A673 (cell line): ENCODE data around the gene ARPC1B. TPM values are rescaled to one million over a fixed set of nuclear protein-coding genes. Genes with fewer than 3 reads are reported as not detected.

Source experiments
- BruUV-seq: library from RNA; stranded (reverse); fragments of 400-500 nt; replicated peaks from 2 replicates; lab custom pipeline; 2021; lab: Mats Ljungman, UMichigan
- CTCF ChIA-PET: fragments of 300-600 bp; sonication (Branson Sonifier 250); formaldehyde crosslinking; loops from one replicate; lab custom pipeline; 2022; ENCODE audit warnings: antibody characterized with exemption; lab: Charles Lee
- POLR2A ChIA-PET: fragments of 300-600 bp; sonication (Branson Sonifier 250); formaldehyde crosslinking; loops from one replicate; lab custom pipeline; 2022; ENCODE audit warnings: antibody characterized with exemption; ENCODE audit not compliant: low non-redundant PET; lab: Charles Lee
- DNase-seq: peaks from one replicate; pipeline ENCODE4 v3.0.0-alpha.2; 2015; ENCODE audit warnings: low spot score
- H3K27ac ChIP-seq: fragments of 200-600 bp; sonication (generic); 2 replicates; pipeline ENCODE4 v1.5.1; 2016; ENCODE audit warnings: mixed run types, low read depth, mild to moderate bottlenecking, mixed read lengths, antibody characterized with exemption, low read length; ENCODE audit not compliant: poor library complexity, severe bottlenecking
- H3K27me3 ChIP-seq: fragments of 200-600 bp; sonication (generic); replicated peaks from 2 replicates; pipeline ENCODE4 v1.6.1; 2017; ENCODE audit warnings: mixed run types, low read depth, mild to moderate bottlenecking, mixed read lengths, antibody characterized with exemption, low read length; ENCODE audit not compliant: insufficient read depth, poor library complexity
- H3K36me3 ChIP-seq: fragments of 200-600 bp; sonication (generic); 2 replicates; pipeline ENCODE4 v1.6.1; 2016; ENCODE audit warnings: mixed run types, mild to moderate bottlenecking, mixed read lengths, antibody characterized with exemption, low read length; ENCODE audit not compliant: insufficient read depth, poor library complexity, severe bottlenecking
- H3K4me1 ChIP-seq: fragments of 200-600 bp; sonication (generic); 2 replicates; pipeline ENCODE4 v1.6.1; 2017; ENCODE audit warnings: mixed run types, mild to moderate bottlenecking, mixed read lengths, antibody characterized with exemption, low read length; ENCODE audit not compliant: insufficient read depth, poor library complexity, severe bottlenecking
- H3K4me3 ChIP-seq: fragments of 200-600 bp; sonication (generic); 2 replicates; pipeline ENCODE4 v1.5.1; 2016; ENCODE audit warnings: low read depth, mixed run types, mild to moderate bottlenecking, mixed read lengths, low read length; ENCODE audit not compliant: poor library complexity, severe bottlenecking
- H3K9me3 ChIP-seq: fragments of 200-600 bp; sonication (generic); 2 replicates; pipeline ENCODE4 v1.6.1; 2016; ENCODE audit warnings: mixed run types, low read depth, mild to moderate bottlenecking, mixed read lengths, antibody characterized with exemption, low read length; ENCODE audit not compliant: poor library complexity, severe bottlenecking
- EZH2 ChIP-seq: fragments of 200-600 bp; sonication (generic); IDR thresholded peaks from 2 replicates; pipeline ENCODE4 v1.6.1; 2017; ENCODE audit warnings: borderline replicate concordance, low read depth, mild to moderate bottlenecking, mixed read lengths, antibody characterized with exemption, low read length; ENCODE audit not compliant: poor library complexity, severe bottlenecking
- intact Hi-C: fragments of 100-400 bp; cut with micrococcal nuclease; formaldehyde crosslinking; loops from one replicate; pipeline ENCODE4 v1.10.0; 2022; ENCODE audit not compliant: unreplicated experiment
- total RNA-seq: library from RNA; stranded (reverse); gene quantifications from 2 replicates; pipeline ENCODE4 v1.2.3, GENCODE V29; 2021
- TF ChIP-seq, protein P1 (sequence below): fragments of 300-800, 200-600 bp; sonication (generic); conservative IDR thresholded peaks from 2 replicates; pipeline ENCODE4 v1.5.1; 2017; ENCODE audit warnings: low read depth, mild to moderate bottlenecking, antibody characterized with exemption, low read length, moderate library complexity, mixed read lengths

Gene ARPC1B
- total RNA-seq, 1 experiment from 2014 or later = 29.9 TPM

DNA sequence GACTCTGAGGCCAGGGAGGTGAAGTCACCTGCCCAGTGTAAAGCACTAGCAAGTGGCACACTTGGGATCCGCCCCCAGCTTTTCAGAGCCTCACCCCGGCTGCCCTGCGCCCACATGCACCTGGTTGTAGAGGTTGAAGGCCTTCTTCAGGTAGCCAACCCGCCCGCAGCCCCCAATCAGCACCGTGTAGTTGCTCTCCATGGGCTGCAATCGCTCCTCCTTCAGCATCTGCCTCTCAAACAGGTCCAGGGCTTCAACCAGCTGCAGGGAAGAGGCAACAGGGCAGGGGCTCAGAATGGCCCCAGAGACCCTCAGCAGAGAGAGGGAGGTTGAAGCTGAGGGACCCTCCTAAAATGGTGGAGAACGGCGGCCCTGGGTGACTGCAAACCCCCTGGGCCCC is 58.6 kb downstream of the ARPC1B start:
- Histone ChIP-seq H3K9me3 (no peaks in the 10 kb centered on the region), H3K27ac (no peak overlapping the region), H3K4me3 (no peak overlapping the region), H3K36me3 (peaks cover 37% of the 10 kb centered on the region), H3K27me3 (no peaks in the 10 kb centered on the region), H3K4me1 (peaks cover 7% of the 10 kb centered on the region)
- TF ChIP-seq, protein P1, sequence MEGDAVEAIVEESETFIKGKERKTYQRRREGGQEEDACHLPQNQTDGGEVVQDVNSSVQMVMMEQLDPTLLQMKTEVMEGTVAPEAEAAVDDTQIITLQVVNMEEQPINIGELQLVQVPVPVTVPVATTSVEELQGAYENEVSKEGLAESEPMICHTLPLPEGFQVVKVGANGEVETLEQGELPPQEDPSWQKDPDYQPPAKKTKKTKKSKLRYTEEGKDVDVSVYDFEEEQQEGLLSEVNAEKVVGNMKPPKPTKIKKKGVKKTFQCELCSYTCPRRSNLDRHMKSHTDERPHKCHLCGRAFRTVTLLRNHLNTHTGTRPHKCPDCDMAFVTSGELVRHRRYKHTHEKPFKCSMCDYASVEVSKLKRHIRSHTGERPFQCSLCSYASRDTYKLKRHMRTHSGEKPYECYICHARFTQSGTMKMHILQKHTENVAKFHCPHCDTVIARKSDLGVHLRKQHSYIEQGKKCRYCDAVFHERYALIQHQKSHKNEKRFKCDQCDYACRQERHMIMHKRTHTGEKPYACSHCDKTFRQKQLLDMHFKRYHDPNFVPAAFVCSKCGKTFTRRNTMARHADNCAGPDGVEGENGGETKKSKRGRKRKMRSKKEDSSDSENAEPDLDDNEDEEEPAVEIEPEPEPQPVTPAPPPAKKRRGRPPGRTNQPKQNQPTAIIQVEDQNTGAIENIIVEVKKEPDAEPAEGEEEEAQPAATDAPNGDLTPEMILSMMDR = no peak
- no peak for TF ChIP-seq EZH2
- CTCF ChIA-PET = no interaction called here
- no TSS peak for BruUV-seq
- POLR2A ChIA-PET = no interaction called here
- intact Hi-C loops = no loop called here
- DNase-seq = no peak

DNA sequence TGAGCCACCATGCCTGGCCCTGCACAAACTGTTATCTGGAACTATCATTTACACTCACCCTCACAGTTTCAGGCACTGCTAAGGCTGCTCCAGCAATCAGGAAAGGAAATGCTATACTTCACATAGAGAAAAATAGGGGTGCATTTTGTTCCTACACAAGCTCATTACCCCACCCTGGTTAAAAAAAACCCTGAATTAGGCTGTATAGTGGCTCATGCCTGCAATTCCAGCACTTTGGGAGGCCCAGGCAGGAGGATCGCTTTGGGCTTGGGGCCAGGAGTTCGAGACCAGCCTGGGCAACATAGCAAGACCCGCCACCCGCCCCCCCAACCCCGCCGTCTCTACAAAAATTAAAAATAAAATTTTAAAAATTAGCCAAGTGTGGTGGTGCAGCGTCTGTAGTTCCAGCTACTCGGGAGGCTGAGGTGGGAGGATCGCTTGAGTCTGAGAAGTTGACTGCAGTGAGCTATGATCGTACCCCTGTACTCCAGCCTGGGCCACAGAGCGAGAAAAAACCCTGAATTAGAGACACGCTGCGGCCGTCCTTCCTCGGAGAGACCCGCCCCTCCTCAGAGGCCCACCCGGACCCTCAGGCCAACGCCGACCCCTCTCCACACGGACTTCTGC is 63.5 kb downstream of the ARPC1B start:
- TF ChIP-seq, protein P1 = no peak
- no peak for TF ChIP-seq EZH2
- CTCF ChIA-PET = interaction anchor here (0.7 kb wide), 1 partner anchor 12 kb away, joined by 3 read pairs; no protein-coding TSS in a partner anchor

DNA sequence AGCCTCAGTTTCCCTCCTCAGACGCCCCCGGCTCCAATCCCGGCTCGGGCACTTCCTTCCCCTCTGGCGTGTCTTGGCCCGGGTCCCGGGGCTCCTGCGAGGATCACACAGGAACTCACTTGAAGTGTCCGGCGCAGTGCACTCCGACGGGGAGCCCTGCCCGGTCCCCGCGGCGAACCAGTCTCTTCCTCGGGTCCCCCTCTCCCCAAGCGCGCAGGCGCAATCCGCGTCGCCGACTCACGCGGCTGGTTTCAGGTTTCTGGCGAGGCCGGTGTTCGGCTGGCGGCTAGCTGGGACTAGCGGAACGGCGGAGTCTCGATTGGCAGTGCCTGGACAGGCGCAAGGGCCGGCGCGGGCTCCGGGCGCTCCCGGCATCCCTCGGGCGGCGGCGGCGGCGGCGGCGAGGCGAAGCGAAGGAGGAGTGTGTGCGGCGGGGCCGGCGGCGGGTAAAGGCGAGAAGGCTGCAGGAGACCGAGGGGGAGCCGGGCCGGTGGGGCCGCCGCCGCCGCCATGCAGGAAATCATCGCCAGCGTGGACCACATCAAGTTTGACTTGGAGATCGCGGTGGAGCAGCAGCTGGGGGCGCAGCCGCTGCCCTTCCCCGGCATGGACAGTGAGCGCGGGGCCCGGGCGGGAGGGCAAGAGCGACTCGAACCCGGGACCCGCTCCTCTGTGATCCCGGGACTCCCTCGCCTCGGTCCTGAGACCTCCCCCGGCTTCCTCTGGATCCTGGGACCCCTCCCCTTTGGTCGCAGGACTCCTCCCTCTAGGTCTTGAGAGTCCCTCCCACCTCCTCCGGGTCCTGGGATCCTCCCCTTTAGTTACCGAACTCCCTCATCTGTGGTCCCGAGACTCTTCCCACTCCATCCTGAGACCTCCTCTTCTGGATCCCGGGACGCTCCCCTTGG is 64.3 kb downstream of the ARPC1B start, which contains the start of the genes CPSF4 and PTCD1:
Gene CPSF4 (plus strand): TSS at position 371 of the 908 bp plus-strand sequence. CDS start 140 bp downstream, at position 511.
Gene PTCD1 (minus strand): TSS at position 226 of the 908 bp plus-strand sequence. CDS start 3,556 bp downstream, outside the sequence.
- peak within 1 kb of the TSS; percentile 89 for H3K4me3 ChIP-seq
- CTCF ChIA-PET = interaction anchor here (0.7 kb wide), 1 partner anchor 11 kb away, joined by 3 read pairs; no protein-coding TSS in a partner anchor
- no peaks in the 10 kb centered on the region for H3K27me3 ChIP-seq
- POLR2A ChIA-PET = interaction anchor here (0.6 kb wide), 1 partner anchor 989 kb away, joined by 3 read pairs; the partner anchor contains the start of gene ZCWPW1
- TF ChIP-seq, protein P1 = no peak
- no peak for TF ChIP-seq EZH2
- BruUV-seq = no TSS peak
- H3K4me1 ChIP-seq = peaks cover 15% of the 10 kb centered on the region
- H3K9me3 ChIP-seq = no peaks in the 10 kb centered on the region
- peak; percentile 98 for DNase-seq
- peaks cover 35% of the 10 kb centered on the region for H3K36me3 ChIP-seq
- peak within 1 kb of the TSS; percentile 92 for H3K27ac ChIP-seq
- intact Hi-C loops = no loop called here

More for the DNA sequence above, 63.5 kb downstream of the ARPC1B start:
- POLR2A ChIA-PET = no interaction called here
- no peaks in the 10 kb centered on the region for H3K27me3 ChIP-seq
- peak overlapping the region; percentile 92 for H3K27ac ChIP-seq
- BruUV-seq = TSS peak; percentile 37
- no peak for DNase-seq
- peaks cover 15% of the 10 kb centered on the region for H3K4me1 ChIP-seq
- peaks cover 34% of the 10 kb centered on the region for H3K36me3 ChIP-seq
- intact Hi-C loops = no loop called here
- H3K9me3 ChIP-seq = no peaks in the 10 kb centered on the region
- H3K4me3 ChIP-seq = peak overlapping the region; percentile 89
